HPDE6-E6E7 (cell line): Measurements from ENCODE around the gene BIRC2.
"Not testable (repeated sequence)": the region's sequence is repeated elsewhere in the genome, so short reads cannot be mapped to it uniquely, and the experiment has no call there.

ENCODE experiments used
- DNase-seq: peaks from one replicate; pipeline ENCODE4 v3.0.0; 2011; ENCODE audit warnings: missing footprints; ENCODE audit errors: extremely low spot score

The BIRC2 gene

GRCh38 chr11:102346748-102347461 lies at the start of gene BIRC2:
Gene BIRC2 (plus strand): TSS chr11:102347214. CDS start chr11:102349855, 2,641 bp downstream.
- peak; percentile 67 for DNase-seq

DNA sequence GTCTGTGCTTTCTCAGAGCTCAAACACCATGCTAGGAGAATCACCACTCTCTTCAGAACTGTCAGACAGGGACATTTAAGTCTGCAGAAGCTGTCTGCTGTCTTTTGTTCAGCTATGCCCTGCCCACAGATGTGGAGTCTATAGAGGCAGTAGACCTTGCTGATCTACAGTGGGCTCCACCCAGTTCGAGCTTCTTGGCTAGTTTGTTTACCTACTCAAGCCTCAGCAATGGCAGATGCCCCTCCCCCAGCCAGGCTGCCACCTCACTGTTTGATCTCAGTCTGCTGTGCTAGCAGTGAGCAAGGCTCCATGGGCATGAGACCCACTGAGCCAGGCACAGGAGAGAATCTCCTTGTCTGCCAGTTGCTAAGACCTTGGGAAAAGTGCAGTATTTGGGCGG lies 46.2 kb upstream of the BIRC2 start:
- not testable (repeated sequence) for DNase-seq

DNA sequence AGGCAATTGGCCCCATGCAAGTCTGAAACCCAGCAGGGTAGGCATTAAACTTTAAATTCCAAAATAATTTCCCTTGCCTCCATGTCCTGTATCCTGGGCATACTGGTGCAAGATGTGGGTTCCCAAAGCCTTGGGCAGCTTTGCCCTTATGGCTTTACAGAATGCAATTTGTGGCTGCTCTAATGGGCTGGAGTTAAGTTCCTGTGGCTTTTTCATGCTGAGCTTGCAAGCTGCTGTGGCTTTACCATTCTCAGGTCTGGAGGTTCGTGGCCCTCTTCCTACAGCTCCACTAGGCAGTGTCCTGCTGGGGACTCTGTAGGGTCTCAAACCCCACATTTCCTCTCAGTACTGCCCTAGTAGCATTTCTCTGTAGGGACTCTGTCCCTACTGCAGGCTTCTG lies 44.8 kb upstream of the BIRC2 start:
- no peak for DNase-seq

DNA sequence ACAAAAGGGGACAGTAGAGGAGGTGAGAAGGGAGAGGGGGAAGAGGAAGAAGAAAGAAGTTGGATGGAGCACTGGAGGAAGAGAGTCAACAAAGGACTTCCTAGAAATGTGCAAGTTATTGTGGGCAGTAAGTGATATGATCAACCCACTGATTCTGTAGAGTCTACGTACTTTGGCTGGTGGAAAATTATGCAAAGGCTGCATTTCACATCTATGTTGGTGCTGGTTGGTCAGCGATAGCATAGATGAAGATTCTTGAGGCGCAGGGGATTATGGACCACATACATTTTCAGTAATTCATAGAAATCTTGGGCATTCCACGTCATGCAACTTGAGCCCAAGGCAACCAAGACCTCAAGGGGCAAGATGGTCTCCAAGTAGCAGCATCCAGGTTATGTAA lies 42.3 kb upstream of the BIRC2 start:
- no peak for DNase-seq

DNA sequence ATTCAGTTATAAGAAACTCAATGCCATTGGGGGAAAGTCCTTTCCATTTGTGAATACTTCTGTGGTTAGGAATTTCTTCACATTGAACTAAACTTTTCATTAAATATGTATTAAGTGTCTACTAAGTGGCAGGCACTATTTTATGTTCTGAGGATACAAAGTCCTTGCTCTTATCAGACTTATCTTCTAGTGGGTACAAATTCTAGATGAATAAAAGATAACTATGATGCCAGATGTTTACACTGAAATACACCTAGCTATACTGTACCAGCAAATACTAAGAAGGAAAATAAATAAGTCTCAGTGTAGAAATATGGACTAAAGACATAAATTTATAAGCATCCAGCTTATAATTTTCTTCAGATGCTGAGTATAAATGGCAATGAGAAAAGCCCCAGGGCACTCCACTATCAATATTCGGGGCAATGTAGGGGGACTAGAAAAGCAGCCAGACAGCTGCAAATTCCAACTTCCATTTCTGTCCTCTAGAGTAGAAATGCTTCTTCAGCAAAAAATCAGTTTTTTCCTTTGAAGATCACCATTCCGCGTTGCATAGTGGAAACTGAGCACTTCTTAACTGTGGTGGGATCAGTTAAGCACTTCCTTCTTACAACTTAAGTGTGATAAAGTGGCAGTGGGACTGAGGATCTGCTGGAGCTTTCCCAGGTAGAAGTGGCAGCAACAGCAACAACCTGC lies 41.5 kb upstream of the BIRC2 start:
- no peak for DNase-seq

DNA sequence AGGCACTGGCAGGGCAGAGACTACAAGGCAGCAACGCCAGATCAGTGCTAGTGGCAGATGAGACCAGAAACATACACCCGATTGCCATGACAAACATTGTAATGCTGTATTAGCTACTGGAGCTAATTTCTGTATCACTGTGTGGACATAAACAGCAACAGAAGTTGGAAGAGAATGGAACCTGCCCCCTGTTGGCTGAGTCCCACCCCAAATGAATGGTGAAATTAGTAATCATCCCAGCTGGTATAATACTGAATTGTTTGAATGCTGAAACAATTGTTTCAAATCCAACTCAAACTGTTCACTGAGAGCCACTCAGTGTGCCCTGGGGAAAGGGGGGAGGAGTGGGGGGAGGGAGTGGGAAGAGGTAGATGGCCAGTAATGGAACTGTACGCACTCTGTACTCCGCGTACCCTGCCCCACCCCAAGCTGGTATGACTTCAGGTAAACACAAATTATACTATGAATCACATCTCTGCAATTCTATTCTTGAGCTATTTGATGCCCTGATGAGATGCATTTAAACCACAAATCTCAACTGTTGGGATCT lies 40.9 kb upstream of the BIRC2 start:
- peak; percentile 77 for DNase-seq

- DNase-seq: no peak
These were observed 39.9 kb upstream of the BIRC2 start for GRCh38 chr11:102306817-102307726.

DNA sequence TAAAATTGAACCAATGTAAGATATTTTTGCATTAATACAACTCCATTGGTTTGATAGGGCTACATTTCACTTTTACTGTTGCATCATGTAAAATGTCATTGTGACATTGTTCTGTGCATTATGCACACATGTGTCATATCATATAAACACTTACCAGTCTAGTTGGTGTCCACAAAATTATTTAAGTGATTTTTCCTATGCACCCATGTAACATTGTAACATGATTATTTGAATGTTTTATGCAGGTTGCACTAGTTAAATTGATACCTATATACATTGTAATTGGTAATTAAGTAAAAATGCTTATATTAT lies 39.3 kb upstream of the BIRC2 start:
- no peak for DNase-seq

- no peak for DNase-seq
These were observed 37.1 kb upstream of the BIRC2 start for GRCh38 chr11:102309621-102310541.

DNA sequence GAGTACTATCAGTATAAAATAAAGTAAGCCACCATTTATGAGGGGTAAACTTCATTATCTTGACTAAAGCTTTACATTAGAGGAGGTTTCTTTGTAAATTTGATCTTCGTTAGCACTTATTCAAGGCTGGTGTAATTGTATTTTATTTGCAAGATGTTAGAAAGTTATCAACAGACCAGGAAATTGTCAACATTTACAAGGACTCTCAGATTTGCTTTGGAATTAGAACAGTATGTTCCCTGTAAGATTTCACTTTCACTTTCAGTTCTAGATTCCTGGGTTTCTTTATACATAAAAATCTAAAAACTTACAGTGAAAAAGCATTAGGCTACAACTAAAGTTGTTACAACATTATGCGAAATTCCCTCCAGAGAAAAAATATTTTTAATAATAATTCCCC lies 34.3 kb upstream of the BIRC2 start:
- DNase-seq: no peak

- DNase-seq: no peak
These were observed 33.6 kb upstream of the BIRC2 start for GRCh38 chr11:102313238-102313940.

- DNase-seq: no peak
These were observed 32.2 kb upstream of the BIRC2 start for GRCh38 chr11:102314784-102315183.

- DNase-seq: no peak
These were observed 30.6 kb upstream of the BIRC2 start for GRCh38 chr11:102316346-102316904.

DNA sequence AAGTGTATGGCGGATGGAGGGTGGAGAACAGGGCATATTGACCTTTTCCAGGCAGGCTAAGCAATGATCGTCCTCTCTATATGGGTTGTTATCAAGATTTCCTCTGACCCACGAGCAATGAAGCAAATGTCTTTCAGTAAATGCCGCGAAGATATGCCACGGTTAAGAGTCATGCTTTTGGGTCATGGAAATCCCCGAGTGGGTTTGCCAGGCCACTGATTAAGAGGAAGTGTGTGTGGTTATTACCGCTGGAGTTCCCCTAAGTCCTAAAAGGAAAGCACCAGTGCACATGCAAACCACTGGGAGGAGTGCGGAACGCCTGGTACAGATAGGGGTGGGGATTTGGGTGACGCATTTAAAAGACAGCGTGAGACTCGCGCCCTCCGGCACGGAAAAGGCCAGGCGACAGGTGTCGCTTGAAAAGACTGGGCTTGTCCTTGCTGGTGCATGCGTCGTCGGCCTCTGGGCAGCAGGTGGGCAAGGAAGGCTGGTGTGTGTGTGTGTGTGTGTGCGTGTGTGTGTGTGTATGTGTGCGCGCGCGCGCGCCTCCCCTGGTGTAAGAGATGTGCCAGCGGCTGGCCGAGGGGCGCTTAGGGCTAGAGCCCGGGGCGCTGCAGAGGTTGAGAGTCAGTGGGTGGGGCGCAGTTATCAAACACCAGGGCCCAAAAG lies 29.8 kb upstream of the BIRC2 start, which contains the start of gene BIRC3:
BIRC3 (plus strand) TSS at position 386 of the 669 bp plus-strand sequence. CDS start 7,026 bp downstream, outside the sequence.
- DNase-seq: peak; percentile 93

GRCh38 chr11:102317768-102318103 lies 29.3 kb upstream of the BIRC2 start:
- DNase-seq: no peak

DNA sequence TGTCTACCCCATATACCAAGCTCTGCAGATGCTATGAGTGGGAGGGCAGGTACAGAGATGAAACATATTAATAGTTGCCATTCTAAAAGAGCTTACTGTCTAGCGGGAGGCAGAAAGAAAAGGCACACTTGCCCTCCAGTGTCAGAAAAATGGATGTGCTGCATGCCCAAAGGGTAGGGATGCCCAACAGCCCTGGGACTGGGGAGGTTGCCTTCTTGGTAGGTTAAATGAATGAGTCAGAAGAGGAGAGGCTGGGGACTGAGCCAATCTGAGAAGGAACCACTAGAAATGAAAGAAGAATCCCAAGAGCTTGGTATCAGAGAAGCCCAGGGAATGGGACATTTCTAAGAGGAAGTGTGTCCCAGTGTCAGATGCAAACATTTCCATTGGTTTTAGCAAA lies 28.5 kb upstream of the BIRC2 start:
- DNase-seq: no peak

GRCh38 chr11:102319544-102319943 lies 27.5 kb upstream of the BIRC2 start:
- DNase-seq: no peak

DNA sequence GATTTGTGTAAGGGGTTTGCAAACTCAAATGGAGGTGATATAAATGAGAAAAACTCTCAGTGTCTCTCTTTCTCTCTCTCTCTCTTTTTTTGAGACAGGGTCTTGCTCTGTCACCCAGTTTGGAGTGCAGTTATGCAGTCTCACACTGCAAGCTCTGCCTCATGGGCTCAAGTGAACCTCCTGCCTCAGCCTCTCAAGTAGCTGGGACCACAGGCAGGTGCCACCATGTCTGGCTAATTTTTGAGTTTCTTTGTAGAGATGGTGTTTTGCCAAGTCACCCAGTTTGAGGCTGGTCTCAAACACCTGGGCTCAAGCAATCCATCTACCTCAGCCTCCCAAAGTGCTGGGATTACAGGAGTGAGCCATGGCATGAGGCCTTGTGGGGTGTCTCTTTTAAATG lies 26.8 kb upstream of the BIRC2 start:
- DNase-seq: no peak

DNA sequence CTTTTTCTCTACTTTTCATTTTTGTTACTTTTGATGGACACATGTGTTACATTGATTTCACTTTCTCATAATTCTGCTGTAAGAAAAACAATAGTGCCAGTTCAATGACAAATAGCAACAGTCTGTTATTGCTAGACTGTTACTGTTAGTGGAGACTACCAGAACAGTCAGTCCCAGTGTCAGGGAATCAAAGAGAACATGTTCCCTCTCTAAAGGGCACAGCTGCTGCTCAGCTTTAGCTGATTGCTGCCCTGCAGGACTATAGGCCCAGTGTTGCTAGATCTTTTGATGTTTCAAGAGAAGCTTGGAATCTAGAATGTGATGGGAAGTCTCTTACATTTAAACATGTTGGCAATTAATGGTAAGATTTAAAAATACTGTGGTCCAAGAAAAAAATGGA lies 26.3 kb upstream of the BIRC2 start:
- no peak for DNase-seq

DNA sequence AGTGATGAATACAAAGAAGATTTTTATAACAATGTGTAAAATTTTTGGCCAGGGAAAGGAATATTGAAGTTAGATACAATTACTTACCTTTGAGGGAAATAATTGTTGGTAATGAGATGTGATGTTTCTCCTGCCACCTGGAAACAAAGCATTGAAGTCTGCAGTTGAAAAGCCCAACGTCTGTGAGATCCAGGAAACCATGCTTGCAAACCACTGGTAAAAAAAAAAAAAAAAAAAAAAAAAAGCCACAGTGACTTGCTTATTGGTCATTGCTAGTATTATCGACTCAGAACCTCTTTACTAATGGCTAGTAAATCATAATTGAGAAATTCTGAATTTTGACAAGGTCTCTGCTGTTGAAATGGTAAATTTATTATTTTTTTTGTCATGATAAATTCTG lies 24.5 kb upstream of the BIRC2 start:
- no peak for DNase-seq
